HEK293 (cell line): ENCODE results near the gene REM2.

ENCODE experiments used
- CTCF ChIP-seq: fragments of 450-650 bp; formaldehyde crosslinking; IDR thresholded peaks from 2 replicates; pipeline ENCODE4 v1.5.1; 2016; ENCODE audit warnings: missing biosample characterization, missing genetic modification characterization
- REST ChIP-seq: fragments of 450-650 bp; formaldehyde crosslinking; IDR thresholded peaks from 2 replicates; pipeline ENCODE4 v1.5.1; 2016; ENCODE audit warnings: missing biosample characterization, missing genetic modification characterization
- ZNF23 ChIP-seq: fragments of 450-650 bp; formaldehyde crosslinking; IDR thresholded peaks from 2 replicates; pipeline ENCODE4 v1.5.1; 2016; ENCODE audit warnings: missing biosample characterization, missing genetic modification characterization, borderline replicate concordance
- ZNF302 ChIP-seq: fragments of 450-650 bp; formaldehyde crosslinking; IDR thresholded peaks from 2 replicates; pipeline ENCODE4 v1.5.1; 2016; ENCODE audit warnings: missing biosample characterization, missing genetic modification characterization, low read depth
- ZNF398 ChIP-seq: fragments of 450-650 bp; formaldehyde crosslinking; IDR thresholded peaks from 2 replicates; pipeline ENCODE4 v1.5.1; 2017; ENCODE audit warnings: missing biosample characterization, missing genetic modification characterization
- ZNF404 ChIP-seq: fragments of 450-650 bp; formaldehyde crosslinking; IDR thresholded peaks from 2 replicates; pipeline ENCODE4 v1.5.1; 2017; ENCODE audit warnings: missing biosample characterization, missing genetic modification characterization

- TF ChIP-seq CTCF (tag by site-specific recombination): no peak
- TF ChIP-seq ZNF398: no peak
- TF ChIP-seq REST (tag by site-specific recombination): no peak
- no peak for TF ChIP-seq ZNF302
- TF ChIP-seq ZNF404 (tag by site-specific recombination): no peak
- no peak for TF ChIP-seq ZNF23
Measured at GRCh38 chr14:22835505-22835904, 47.5 kb upstream of the REM2 start.
